HG02571 (cell line): ENCODE results near the gene FAM83B.
"Not testable (repeated sequence)": the region's sequence is repeated elsewhere in the genome, so short reads cannot be mapped to it uniquely, and the experiment has no call there.

Experiments used
- ATAC-seq: cut with Tn5 transposase; IDR thresholded peaks from one replicate; pipeline ENCODE4 v1.9.1; 2021; ENCODE audit warnings: mild to moderate bottlenecking, moderate library complexity; ENCODE audit not compliant: unreplicated experiment

The FAM83B gene

GRCh38 chr6:54897462-54898189, 51.1 kb downstream of the FAM83B start:
- no peak for ATAC-seq

GRCh38 chr6:54898767-54899166, 52.2 kb downstream of the FAM83B start:
- no peak for ATAC-seq

- ATAC-seq, result no peak
Observed at GRCh38 chr6:54899442-54899841, 52.9 kb downstream of the FAM83B start.

GRCh38 chr6:54899986-54900385, 53.4 kb downstream of the FAM83B start:
- ATAC-seq, result no peak

GRCh38 chr6:54900666-54901065, 54.1 kb downstream of the FAM83B start:
- ATAC-seq, result no peak

- ATAC-seq, result no peak
Observed at GRCh38 chr6:54903884-54904283, 57.3 kb downstream of the FAM83B start.

GRCh38 chr6:54907355-54907754, 60.8 kb downstream of the FAM83B start:
- no peak for ATAC-seq

GRCh38 chr6:54909184-54909583, 62.6 kb downstream of the FAM83B start:
- ATAC-seq, result no peak

GRCh38 chr6:54910431-54910884, 63.9 kb downstream of the FAM83B start:
- no peak for ATAC-seq

- ATAC-seq, result no peak
Observed at GRCh38 chr6:54910921-54911320, 64.3 kb downstream of the FAM83B start.

- no peak for ATAC-seq
Observed at GRCh38 chr6:54913211-54913610, 66.6 kb downstream of the FAM83B start.

- no peak for ATAC-seq
Observed at GRCh38 chr6:54916858-54917257, 70.3 kb downstream of the FAM83B start.

- no peak for ATAC-seq
Observed at GRCh38 chr6:54920628-54921027, 74.1 kb downstream of the FAM83B start.

GRCh38 chr6:54921891-54922290, 75.3 kb downstream of the FAM83B start:
- no peak for ATAC-seq

GRCh38 chr6:54929245-54929909, 82.8 kb downstream of the FAM83B start:
- ATAC-seq, result no peak

- ATAC-seq, result no peak
Observed at GRCh38 chr6:54932622-54933021, 86.1 kb downstream of the FAM83B start.

GRCh38 chr6:54935739-54936138, 89.2 kb downstream of the FAM83B start:
- no peak for ATAC-seq

GRCh38 chr6:54937371-54937770, 90.8 kb downstream of the FAM83B start:
- ATAC-seq, result no peak

GRCh38 chr6:54957698-54958097, 111.1 kb downstream of the FAM83B start:
- ATAC-seq, result no peak

- no peak for ATAC-seq
Observed at GRCh38 chr6:54958446-54958845, 111.9 kb downstream of the FAM83B start.

- ATAC-seq, result no peak
Observed at GRCh38 chr6:54959820-54960219, 113.2 kb downstream of the FAM83B start.

- ATAC-seq, result not testable (repeated sequence)
Observed at GRCh38 chr6:54961372-54961771, 114.8 kb downstream of the FAM83B start.
